Measurements from ENCODE around the gene CCDC27. TPM values are rescaled to one million over a fixed set of nuclear protein-coding genes. Genes with fewer than 3 reads are reported as not detected.

The CCDC27 gene
- total and polyA plus RNA-seq, 2 of the 13 experiments (the other 11 are each of a cell fraction or from before 2014, with no cell fraction given), result not detected

DNA sequence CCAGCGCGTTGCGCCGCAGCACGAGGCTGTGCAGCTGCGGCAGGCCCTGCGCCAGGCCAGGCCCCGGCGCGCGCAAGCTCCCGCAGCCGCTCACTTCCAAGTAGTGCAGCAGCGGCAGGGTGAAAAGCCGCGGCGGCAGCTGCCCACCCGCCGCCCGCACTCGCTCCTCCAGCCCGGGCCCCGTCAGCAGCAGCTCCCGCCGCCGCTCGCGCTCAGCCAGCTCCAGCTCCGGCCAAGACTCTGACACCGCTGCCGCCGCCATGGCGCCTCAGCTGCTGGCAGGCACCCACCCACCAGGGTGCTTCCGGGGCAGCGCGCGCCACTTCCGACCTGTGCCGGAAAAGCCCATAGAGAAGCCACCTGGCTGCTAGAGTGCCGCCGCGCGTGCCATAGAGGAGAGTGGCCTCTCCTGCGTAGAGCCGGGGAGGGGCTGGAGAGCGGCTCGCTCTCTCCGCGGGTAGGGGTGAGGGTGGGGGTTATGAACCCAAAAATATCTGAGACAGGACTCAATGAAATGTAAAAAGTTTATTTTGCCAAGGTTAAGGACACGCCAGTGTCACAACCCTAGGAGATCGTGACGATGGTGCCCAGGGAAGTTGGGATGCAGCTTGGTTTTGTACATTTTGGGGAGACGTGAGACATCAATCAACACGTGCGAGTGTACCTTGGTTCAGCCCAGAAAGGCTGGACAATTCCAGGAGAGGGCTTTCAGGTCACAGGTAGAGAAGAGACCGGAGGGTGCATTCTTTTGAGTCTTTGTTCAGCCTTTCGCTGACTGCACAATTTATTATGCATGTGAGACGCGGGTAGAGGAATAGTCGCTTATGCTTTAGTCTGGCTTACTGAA is 44.2 kb downstream of the CCDC27 start, which contains the start of gene LRRC47 (continued):
- TF ChIP-seq, protein P1, sequence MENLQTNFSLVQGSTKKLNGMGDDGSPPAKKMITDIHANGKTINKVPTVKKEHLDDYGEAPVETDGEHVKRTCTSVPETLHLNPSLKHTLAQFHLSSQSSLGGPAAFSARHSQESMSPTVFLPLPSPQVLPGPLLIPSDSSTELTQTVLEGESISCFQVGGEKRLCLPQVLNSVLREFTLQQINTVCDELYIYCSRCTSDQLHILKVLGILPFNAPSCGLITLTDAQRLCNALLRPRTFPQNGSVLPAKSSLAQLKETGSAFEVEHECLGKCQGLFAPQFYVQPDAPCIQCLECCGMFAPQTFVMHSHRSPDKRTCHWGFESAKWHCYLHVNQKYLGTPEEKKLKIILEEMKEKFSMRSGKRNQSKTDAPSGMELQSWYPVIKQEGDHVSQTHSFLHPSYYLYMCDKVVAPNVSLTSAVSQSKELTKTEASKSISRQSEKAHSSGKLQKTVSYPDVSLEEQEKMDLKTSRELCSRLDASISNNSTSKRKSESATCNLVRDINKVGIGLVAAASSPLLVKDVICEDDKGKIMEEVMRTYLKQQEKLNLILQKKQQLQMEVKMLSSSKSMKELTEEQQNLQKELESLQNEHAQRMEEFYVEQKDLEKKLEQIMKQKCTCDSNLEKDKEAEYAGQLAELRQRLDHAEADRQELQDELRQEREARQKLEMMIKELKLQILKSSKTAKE (CRISPR knock-in tag; IDR thresholded peaks at IDR 0.05; ENCODE audit: borderline replicate concordance), result peak; percentile 25; the same call in 1 of the 2 replicates
- TF ChIP-seq ZFYVE20 (CRISPR knock-in tag; IDR thresholded peaks at IDR 0.05; ENCODE audit: borderline replicate concordance, low read depth), result no peak
- no peak for TF ChIP-seq ZNF253 (CRISPR knock-in tag; IDR thresholded peaks at IDR 0.05; ENCODE audit: borderline replicate concordance)
- TF ChIP-seq ZNF441 (CRISPR knock-in tag; IDR thresholded peaks at IDR 0.05; ENCODE audit: borderline replicate concordance), result no peak
- no peak for TF ChIP-seq SNAPC2 (CRISPR knock-in tag; IDR thresholded peaks at IDR 0.05)
- no peak for TF ChIP-seq ZSCAN9 (CRISPR knock-in tag; IDR thresholded peaks at IDR 0.05; ENCODE audit: borderline replicate concordance)
- TF ChIP-seq, protein P2, sequence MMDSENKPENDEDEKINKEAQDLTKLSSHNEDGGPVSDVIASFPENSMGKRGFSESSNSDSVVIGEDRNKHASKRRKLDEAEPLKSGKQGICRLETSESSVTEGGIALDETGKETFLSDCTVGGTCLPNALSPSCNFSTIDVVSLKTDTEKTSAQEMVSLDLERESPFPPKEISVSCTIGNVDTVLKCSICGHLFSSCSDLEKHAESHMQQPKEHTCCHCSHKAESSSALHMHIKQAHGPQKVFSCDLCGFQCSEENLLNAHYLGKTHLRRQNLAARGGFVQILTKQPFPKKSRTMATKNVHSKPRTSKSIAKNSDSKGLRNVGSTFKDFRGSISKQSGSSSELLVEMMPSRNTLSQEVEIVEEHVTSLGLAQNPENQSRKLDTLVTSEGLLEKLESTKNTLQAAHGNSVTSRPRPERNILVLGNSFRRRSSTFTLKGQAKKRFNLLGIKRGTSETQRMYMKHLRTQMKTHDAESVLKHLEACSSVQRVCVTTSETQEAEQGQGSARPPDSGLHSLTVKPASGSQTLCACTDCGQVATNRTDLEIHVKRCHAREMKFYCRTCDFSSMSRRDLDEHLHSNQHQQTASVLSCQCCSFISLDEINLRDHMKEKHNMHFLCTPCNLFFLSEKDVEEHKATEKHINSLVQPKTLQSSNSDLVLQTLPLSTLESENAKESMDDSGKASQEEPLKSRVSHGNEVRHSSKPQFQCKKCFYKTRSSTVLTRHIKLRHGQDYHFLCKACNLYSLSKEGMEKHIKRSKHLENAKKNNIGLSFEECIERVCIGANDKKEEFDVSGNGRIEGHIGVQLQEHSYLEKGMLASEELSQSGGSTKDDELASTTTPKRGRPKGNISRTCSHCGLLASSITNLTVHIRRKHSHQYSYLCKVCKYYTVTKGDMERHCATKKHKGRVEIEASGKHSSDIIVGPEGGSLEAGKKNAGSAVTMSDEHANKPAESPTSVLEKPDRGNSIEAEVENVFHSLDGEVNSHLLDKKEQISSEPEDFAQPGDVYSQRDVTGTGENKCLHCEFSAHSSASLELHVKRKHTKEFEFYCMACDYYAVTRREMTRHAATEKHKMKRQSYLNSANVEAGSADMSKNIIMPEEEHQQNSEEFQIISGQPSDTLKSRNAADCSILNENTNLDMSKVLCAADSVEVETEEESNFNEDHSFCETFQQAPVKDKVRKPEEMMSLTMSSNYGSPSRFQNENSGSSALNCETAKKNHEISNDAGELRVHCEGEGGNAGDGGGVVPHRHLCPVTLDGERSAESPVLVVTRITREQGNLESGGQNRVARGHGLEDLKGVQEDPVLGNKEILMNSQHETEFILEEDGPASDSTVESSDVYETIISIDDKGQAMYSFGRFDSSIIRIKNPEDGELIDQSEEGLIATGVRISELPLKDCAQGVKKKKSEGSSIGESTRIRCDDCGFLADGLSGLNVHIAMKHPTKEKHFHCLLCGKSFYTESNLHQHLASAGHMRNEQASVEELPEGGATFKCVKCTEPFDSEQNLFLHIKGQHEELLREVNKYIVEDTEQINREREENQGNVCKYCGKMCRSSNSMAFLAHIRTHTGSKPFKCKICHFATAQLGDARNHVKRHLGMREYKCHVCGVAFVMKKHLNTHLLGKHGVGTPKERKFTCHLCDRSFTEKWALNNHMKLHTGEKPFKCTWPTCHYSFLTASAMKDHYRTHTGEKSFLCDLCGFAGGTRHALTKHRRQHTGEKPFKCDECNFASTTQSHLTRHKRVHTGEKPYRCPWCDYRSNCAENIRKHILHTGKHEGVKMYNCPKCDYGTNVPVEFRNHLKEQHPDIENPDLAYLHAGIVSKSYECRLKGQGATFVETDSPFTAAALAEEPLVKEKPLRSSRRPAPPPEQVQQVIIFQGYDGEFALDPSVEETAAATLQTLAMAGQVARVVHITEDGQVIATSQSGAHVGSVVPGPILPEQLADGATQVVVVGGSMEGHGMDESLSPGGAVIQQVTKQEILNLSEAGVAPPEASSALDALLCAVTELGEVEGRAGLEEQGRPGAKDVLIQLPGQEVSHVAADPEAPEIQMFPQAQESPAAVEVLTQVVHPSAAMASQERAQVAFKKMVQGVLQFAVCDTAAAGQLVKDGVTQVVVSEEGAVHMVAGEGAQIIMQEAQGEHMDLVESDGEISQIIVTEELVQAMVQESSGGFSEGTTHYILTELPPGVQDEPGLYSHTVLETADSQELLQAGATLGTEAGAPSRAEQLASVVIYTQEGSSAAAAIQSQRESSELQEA (CRISPR knock-in tag; IDR thresholded peaks at IDR 0.05; ENCODE audit: not compliant biosample characterization), result no peak
- no peak for TF ChIP-seq HDAC6 (IDR thresholded peaks at IDR 0.05; ENCODE audit: low read depth, low read length)
- TF ChIP-seq FOXO4 (CRISPR knock-in tag; conservative IDR thresholded peaks at IDR 0.05), result 0 out of 2 replicates have a peak, but pooled peaks have one; percentile 2
- TF ChIP-seq ZNF276 (CRISPR knock-in tag; IDR thresholded peaks at IDR 0.05; ENCODE audit: low read depth), result no peak
